Measurements from ENCODE around the gene RNU2-63P.
A peak's percentile ranks its signal among the peaks of the same experiment; 100 is the strongest.

Gene RNU2-63P

DNA sequence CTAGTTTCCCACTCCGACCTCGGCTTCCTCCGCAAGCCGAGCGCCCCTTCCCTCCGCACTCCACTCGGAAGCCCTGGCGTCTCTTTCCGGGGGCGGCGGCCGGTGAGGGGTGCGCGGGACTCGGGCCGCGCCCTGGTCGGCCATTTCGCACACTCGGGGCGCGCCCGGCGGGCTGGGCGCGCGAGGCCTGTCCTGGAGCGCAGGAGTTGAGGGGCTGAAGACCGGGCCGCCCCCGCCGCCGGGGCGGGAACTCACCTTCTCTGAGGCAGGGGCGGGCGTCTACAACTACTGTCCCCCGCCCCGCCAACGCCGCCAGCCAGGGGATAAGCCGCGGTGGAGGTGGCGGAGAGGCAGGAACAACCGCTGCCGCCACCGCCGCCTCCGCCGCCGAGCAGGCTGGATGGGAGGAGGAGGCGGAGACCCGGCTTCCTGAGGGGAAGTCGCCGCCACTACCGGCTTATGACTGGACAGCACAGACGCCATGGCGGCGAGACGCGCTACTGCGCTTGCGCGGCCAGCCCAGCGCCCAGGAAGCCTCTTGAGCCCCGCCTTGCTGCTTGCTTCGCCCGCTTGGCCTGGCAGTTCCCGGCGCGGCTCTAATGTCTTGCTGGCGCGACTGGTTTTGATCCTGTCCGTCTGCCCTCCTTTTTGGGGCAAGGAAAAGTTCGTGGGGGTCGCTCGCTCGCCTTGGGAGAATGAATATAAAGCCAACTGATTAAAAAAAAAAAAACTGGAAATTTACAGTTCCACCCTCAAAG lies 39.2 kb upstream of the RNU2-63P start, which contains the start of gene KRCC1:
TSS of gene KRCC1 (minus strand) at position 413 of the 758 bp plus-strand sequence. CDS start 27,220 bp downstream, outside the sequence.
- peak; percentile 96 for DNase-seq (ENCODE audit: low read depth)
- TF ChIP-seq, protein P1, sequence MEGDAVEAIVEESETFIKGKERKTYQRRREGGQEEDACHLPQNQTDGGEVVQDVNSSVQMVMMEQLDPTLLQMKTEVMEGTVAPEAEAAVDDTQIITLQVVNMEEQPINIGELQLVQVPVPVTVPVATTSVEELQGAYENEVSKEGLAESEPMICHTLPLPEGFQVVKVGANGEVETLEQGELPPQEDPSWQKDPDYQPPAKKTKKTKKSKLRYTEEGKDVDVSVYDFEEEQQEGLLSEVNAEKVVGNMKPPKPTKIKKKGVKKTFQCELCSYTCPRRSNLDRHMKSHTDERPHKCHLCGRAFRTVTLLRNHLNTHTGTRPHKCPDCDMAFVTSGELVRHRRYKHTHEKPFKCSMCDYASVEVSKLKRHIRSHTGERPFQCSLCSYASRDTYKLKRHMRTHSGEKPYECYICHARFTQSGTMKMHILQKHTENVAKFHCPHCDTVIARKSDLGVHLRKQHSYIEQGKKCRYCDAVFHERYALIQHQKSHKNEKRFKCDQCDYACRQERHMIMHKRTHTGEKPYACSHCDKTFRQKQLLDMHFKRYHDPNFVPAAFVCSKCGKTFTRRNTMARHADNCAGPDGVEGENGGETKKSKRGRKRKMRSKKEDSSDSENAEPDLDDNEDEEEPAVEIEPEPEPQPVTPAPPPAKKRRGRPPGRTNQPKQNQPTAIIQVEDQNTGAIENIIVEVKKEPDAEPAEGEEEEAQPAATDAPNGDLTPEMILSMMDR (conservative IDR thresholded peaks at IDR 0.05; ENCODE audit: control insufficient read depth, insufficient read depth, low read depth, low read length): no peak

DNA sequence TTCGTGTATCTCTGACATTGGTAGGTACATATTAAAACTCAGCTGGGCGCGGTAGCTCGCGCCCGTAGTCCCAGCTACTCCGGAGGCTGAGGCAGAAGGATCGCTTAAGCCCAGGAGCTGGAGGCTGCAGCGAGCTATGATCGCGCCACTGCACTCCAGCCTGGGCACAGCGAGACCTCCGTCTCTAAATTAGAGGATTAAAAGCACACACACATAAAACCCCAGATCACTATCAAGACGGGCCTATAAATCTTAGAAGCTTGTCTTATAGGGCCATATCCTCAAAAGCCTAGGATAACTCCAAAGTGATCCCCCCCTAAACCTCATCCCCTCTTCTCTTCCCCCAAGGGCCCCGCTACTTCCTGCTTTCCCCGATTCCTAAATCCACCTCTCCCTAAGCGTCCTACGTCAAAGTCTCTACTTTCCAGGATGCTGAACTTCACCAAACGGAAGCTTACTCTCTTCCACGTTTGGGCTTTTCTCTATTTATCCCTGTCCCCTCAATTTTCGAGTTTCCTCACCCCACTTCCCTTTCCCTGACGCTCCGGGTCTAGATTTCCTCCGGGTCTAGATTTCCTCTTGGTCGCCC lies 38.5 kb upstream of the RNU2-63P start:
- H3K4me3 ChIP-seq (ENCODE audit: control insufficient read depth, low read depth, low read length): peak overlapping the region; percentile 65
- peak; percentile 53 for DNase-seq (ENCODE audit: low read depth)
- TF ChIP-seq, protein P1 (conservative IDR thresholded peaks at IDR 0.05; ENCODE audit: control insufficient read depth, insufficient read depth, low read depth, low read length): no peak

More for the DNA sequence above, 39.2 kb upstream of the RNU2-63P start, which contains the start of gene KRCC1:
- H3K4me3 ChIP-seq (ENCODE audit: control insufficient read depth, low read depth, low read length): peak within 1 kb of the TSS; percentile 65

DNA sequence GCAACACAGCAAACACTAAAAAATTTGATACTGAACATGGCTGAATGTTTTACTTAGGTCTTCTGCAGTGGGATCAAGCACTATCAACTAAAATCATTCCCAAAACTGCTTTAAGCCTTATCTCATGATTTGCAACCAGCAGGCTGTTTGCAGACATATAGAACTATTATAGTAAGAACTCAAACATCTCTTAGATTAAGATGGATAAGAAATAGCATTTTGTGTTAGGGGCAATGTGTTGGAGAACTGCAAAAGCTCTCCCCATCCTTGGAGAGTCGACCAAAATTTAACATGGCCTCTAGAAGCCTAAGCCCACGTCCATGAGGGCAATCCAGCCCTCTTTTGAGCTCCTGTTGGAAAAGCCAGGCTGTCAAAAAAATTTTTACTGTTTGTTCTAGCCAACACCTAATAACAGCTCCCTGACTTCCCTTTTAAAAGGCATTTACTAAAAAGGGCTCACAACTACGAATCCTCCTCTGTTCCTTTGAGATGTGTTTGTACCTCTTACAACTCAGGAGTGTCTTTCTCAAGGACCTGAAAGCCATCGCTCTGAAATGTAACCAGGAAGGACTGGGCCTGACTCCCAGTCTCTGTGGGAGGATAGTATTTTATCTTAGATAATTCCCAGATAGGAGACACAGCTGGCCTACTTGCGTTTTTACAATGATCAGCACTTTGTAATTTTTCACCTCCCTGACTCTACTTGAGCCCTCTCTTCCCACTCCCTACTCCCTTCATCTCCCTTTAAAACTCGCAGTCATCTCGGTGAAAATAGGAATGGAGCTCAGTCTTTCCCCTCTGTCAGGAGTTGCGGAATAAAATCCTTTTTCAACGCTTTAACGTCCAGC lies 37.8 kb upstream of the RNU2-63P start:
- DNase-seq (ENCODE audit: low read depth): peak; percentile 17
- TF ChIP-seq, protein P1 (conservative IDR thresholded peaks at IDR 0.05; ENCODE audit: control insufficient read depth, insufficient read depth, low read depth, low read length): no peak
- H3K4me3 ChIP-seq (ENCODE audit: control insufficient read depth, low read depth, low read length): peak overlapping the region; percentile 65

DNA sequence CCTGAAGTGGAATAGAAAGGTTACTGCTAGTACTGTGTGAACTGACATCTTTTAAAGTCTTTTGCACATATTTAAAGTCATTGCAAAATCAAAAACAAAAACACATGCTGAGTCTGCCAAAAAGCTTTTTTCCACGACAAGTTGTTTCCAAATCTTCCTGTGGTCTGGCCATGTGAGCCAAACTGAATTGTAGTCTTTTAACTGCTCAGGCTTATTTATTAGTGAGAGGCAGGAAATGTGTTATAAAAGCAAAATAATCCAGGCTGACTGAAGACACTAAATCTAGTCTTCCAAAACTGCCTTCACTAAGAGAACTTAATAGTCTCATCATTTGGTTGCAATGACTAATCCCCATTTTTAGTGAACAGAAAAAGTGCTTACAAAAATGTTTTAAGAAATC lies 36.9 kb upstream of the RNU2-63P start:
- TF ChIP-seq, protein P1 (conservative IDR thresholded peaks at IDR 0.05; ENCODE audit: control insufficient read depth, insufficient read depth, low read depth, low read length): no peak
- no peak overlapping the region for H3K4me3 ChIP-seq (ENCODE audit: control insufficient read depth, low read depth, low read length)
- peak; percentile 87 for DNase-seq (ENCODE audit: low read depth)

DNA sequence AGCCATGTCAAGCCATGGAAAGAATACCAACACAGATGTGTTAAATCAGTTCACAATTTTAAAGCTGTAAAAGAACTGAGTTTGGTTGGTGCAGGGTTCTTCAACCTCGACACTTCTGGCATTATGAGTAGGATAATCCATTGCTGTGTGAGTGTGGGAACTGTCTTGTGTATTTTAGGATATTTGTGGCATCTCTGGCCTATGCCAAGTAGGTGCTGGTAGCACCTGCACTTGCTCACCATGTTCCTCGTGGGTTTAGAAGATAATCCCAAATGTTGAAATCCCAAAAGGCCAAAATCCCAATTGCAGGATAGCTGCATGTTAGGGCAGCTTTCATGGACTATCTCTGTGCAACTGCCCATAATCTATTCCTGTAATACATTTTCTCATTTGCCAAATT lies 35.4 kb upstream of the RNU2-63P start:
- TF ChIP-seq, protein P1 (conservative IDR thresholded peaks at IDR 0.05; ENCODE audit: control insufficient read depth, insufficient read depth, low read depth, low read length): no peak
- DNase-seq (ENCODE audit: low read depth): no peak
- no peak overlapping the region for H3K4me3 ChIP-seq (ENCODE audit: control insufficient read depth, low read depth, low read length)

DNA sequence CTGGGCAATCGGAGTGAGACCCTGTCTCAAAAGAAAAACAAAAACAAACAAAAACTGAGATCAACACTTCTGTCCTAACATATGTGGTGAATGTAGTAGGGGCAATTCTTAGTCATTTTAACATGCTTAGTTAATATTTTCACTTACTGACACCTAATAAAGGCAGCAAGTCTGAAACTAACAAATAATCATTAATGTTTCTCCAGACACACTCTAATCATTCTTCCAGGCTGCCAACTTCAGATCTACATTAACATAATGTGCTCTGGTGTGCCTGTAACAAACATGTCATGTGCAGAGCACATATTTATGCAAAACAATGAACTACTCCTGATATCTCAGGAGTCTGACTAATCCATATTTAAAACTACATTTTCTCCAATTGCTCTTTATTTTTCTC lies 33.3 kb upstream of the RNU2-63P start:
- no peak overlapping the region for H3K4me3 ChIP-seq (ENCODE audit: control insufficient read depth, low read depth, low read length)
- DNase-seq (ENCODE audit: low read depth): no peak
- TF ChIP-seq, protein P1 (conservative IDR thresholded peaks at IDR 0.05; ENCODE audit: control insufficient read depth, insufficient read depth, low read depth, low read length): no peak
